HL-60 (cell line): ENCODE results near the gene HTR4.

Source experiments
- CTCF ChIP-seq: IDR thresholded peaks from one replicate; pipeline ENCODE4 v1.5.1; 2011; ENCODE audit warnings: low read length, control low read depth, inconsistent platforms; ENCODE audit not compliant: insufficient read depth
- GABPA ChIP-seq: IDR thresholded peaks from 2 replicates; pipeline ENCODE4 v1.6.1; 2012; ENCODE audit warnings: low read depth
- POLR2AphosphoS5 ChIP-seq: IDR thresholded peaks from 2 replicates; pipeline ENCODE4 v1.6.1; 2012; ENCODE audit warnings: low read depth
- REST ChIP-seq: IDR thresholded peaks from 2 replicates; pipeline ENCODE4 v1.6.1; 2012; ENCODE audit warnings: low read depth; ENCODE audit not compliant: insufficient replicate concordance

- no peak for TF ChIP-seq CTCF
- no peak for TF ChIP-seq REST
- TF ChIP-seq POLR2AphosphoS5 = no peak
- TF ChIP-seq GABPA = no peak
Measured at GRCh38 chr5:148514344-148514743, 140.0 kb downstream of the HTR4 start.
